HG02885 (cell line): ENCODE data around the gene TNFAIP3.
A peak's percentile ranks its signal among the peaks of the same experiment; 100 is the strongest.
"Not testable (repeated sequence)": the region's sequence is repeated elsewhere in the genome, so short reads cannot be mapped to it uniquely, and the experiment has no call there.

Experiments used
- ATAC-seq: cut with Tn5 transposase; IDR thresholded peaks from one replicate; pipeline ENCODE4 v1.9.1; 2021; ENCODE audit warnings: mild to moderate bottlenecking; ENCODE audit not compliant: unreplicated experiment, poor library complexity

Gene TNFAIP3

DNA sequence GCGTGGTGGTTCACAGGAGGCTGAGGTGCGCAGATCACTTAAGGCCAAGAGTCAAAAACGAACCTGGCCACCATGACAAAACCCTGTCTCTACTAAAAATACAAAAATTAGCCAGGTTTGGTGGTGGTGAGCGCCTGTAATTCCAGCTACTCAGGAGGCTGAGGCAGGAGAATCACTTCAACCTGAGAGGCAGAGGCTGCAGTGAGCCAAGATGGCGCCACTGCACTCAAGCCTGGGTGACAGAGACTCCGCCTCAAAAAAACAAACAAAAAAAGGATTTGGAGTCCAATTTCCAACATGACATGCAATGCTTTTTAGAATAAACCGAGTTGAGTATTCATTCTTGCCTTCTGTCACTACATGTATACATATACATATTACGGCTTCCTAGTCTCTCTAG lies 27.3 kb downstream of the TNFAIP3 start:
- ATAC-seq, result not testable (repeated sequence)

DNA sequence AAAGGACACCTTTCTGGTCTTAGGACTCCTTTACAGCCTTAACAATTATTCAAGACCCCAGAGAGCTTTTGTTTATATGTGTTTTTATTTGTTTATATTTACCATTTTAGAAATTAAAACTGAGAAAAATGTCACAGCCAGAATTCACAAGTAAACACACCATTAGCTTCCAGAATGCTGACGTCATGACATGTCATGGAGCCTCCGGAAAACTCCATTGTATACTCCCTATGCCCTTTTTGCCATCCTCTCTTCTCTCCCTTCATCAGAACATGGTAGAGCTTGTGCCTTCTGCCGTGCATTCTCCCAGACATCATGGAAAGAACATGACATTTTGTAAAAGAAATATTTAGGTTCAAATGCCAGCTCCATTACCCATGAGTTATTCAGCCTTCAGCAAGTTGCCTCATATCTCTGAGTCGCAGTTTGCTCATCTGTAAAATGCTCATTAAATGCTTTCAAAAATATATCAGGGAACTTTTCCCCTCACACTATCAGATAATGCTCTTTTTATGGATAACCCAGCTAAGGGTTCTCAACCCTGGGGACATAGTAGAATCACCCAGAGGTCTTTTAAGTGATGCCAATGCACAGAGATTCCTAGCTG lies 27.8 kb downstream of the TNFAIP3 start:
- ATAC-seq, result no peak

DNA sequence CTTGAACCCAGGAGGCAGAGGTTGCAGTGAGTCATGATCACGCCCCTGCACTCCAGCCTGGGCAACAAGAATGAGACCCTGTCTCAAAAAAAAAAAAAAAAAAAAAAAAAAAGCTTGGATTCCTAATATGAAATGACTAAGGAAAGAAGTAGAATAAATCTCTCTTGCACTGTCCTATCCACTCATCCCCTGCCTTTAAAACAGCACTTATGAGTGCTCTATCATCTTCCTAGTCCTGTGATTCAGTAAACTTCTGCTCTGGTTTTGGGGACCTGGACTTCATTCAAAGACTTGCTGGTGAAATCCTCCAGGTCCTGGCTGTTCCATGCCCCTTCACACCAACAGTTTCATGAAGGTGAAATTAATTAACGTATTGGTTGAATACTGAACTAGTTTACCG lies 29.6 kb downstream of the TNFAIP3 start:
- no peak for ATAC-seq

DNA sequence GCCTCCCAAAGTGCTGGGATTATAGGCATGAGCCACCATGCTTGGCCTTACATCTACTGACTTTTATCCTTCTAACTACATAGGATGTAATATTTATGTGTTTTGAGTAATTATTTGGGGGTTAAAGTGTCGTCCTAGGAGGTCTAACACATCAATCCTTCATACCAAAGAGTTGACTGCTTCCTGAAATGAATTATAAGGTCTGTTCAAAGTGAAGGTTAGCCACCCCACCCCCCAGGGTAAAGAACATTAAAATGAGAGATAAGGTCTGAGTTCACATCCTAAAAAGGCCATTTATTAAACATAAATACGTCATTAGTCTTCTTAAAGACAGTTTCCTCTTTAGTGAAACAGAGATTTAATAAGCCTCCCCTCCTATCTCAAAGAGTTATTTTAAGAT lies 33.8 kb downstream of the TNFAIP3 start:
- no peak for ATAC-seq

DNA sequence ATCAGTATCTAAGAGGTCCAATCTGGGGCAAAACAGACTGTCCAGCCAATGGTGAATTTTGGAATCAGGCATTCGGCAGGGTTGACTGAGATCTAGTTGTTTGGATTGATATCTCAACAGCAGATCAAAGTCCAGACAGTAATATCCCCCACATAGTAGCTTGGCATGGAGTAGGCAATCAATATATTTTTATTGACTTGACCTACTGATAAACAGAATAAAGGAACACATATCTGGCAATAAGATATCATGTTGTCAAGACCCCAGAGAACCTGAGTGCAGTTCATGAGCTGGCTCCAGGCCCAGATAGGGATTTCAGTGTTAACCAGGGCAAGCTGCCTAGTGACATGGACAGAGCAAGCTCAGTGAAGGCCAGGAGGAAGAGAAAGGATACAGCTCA lies 34.4 kb downstream of the TNFAIP3 start:
- no peak for ATAC-seq

DNA sequence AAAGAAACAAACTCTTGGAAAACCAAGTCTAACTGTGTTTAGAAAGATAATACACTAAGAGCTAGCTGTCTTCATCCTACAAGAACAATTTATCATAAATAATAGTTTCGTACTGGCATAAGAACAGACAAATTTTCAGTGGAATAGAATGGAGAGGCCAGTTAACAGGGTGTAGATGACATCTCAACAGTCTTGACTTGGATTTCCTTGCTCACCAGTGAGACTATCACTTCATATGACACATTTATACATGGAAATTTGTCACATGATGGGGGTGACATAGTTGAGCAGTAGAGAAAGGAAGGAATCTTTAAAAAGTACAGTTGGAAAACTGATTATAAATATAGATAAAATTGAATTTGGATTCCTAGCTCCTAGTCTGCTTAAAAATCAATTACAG lies 35.6 kb downstream of the TNFAIP3 start:
- no peak for ATAC-seq

DNA sequence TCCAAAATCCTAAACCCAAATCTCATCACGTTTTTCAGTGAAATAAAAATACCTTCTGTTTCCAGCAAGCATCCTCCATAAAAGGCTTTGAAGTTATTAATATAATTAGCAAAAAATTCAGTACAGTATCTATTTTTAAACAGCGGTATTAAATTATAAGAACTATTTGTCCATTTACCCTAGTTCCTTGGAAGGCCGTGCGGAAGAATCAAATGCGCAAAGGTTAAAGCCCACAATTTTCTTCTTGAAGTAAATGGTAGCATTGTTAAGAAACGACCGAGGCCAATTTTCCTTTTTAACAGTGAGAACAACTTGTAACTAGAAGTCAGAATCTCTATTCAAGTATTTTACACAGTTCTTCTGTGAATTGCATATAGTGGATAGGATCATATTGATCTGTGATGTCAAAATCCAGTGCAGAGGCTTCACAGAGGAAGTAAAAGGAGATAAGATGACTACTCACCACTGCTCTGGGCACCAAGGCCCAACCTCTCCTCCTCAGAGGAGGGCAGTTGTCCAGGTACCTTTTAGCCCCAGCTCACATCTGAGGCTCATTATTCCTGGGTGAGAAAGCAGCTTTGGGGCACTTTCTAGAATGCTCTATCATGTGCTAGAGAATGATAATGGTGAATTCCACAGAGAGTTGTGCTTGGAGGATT lies 36.3 kb downstream of the TNFAIP3 start:
- ATAC-seq, result no peak

DNA sequence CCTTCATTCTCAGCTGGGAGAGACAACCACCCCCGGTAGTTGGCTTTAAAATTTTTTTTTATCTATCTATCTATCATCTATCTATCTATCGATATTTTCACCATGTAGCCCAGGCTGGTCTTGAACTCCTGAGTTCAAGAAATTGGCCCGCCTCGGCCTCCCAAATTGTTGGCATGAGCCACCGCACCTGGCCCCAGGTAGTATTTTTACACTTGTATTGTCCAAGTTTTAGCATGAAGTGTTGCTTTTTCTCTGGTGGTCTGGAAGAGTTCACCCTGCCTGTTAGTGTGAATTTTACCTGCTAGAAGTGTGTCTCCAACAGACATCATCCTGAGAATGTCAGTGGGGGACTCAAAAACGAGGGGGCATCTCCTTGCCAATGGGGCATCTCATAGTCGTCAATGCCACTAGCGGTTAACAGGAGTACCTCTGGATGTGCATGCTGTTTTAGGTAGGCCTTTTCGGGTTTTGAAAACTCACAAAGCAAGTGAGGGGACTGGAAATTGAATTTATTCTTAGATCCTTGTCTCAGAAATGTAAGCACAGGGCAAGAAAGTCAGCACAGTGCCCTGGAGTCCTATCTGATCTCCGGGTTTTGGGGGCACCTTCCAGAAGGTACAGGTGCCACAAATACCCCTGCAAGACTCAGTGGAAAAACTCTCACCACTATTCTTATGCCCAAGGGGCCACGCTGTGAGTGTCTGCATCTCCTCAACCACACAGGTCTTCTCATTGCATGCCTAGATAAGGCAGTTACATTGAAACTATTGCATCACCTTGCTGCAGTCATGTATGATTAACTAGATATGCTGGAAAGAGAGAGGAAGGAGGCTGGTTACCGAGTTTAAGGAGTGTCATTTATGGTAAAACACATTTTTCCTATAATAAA lies 37.1 kb downstream of the TNFAIP3 start:
- ATAC-seq, result peak; percentile 77

DNA sequence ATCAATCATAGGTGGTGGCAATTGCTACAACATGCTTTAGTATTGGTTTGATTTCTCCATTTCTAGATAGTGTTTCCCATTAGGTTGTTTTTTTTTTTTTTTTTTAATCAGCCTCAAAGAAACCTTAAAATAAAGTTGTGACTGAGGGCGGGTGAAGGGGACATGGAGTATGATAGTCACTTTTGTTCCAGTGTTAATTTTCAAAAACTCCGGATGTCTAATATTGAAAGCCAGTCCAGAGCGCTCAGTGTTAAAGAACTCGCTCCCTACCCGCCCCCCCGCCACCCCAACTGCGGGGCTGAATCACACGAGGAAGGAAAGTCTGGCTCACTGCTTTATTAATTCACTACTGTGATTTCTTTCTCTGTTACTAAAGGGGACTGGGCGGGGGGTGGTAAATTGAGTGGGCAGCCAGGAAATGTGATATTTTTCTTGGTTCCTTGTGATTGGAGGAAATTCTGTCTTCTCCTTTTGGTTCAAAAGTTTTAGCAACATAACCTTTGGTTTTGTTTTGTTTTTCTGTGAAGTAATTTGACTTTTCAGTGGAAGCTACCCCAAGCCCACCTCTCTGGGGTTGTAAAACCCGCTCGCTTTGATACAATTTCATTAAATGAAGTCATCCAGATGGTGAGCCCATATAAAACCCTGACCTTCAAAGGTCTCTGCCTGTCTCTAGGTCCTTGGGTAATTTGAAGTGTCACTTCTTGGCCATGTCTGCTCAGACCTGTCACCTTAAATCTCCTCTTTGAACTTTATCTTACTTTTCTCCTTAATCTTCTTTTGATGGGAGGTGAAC lies 38.0 kb downstream of the TNFAIP3 start:
- peak; percentile 48 for ATAC-seq

DNA sequence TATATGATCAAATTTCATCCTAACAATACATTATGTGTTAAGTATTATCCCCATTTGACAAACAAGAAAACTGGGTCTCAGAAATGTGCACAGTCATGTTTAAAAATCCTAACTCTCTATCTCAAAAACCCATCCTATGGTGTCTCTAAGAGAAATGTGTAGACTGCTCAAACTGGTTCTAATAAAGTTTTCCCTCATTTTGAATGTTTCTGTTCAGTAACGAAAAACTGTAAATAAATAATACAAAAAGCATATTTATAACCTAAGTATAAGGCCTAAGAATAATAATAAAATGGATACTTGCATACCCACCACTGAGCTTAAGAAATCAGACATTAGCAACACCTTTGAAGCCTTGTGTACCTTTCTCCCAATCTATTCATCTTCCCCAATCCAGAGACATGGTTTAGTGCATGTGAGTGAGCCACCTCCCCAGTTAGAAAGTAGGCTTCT lies 39.0 kb downstream of the TNFAIP3 start:
- no peak for ATAC-seq

DNA sequence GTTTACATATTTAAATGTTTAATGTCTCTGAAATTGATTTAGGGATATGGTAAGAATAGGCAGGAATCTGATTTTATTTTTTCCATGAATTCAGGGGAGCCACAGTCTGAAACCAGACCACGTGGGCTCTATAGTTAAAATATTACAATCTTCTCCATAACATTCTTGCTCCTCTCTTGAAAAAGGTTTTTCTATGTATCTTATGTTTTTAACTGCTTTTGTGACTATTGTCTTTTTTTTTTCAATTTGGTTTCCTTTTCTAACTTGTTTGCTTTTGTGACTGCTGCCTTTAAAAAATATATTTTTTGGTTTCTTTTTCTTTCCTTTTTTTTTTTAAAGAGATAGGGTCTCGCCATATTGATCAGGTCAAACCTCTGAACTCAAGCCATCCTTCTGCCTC lies 40.1 kb downstream of the TNFAIP3 start:
- no peak for ATAC-seq

DNA sequence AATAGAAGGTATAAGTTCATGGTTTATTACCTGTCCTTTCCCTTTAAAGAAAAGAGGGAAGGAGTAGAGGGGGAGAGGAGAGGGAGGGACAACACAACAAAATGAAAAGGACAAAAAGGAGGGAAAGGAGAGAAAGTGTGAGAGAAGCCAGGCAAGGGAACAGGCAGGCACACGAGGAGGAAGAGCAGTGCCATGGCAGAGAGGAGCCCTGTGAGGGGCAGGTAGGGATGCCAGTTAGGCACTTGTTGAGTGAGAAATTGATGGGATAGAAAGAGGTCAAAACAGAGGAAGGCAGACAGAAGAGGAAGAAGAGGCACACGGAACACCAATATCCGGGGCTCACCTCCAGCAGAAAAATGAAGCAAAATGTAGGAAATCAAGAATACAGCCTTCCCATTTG lies 42.5 kb downstream of the TNFAIP3 start:
- ATAC-seq, result no peak

DNA sequence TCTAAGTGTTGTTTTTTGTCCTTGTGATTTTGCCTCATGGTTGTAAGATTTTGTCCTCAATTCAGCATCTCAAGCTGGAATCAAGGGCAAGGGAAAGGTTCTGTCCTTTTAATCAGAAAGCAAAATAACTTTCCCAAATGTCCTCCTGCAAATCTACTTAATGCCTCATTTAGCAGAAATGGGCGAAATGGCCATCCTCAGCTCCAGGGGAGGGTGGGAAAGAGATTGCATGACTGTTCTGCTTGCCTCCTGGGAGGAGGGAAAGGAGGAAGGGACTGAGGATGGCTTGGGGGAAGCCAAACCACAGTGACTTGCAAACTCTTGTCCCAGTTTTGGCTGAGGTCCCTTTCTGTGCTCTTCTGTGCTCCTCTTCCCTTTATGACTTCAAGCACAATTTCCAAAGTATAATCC lies 43.4 kb downstream of the TNFAIP3 start:
- ATAC-seq, result no peak

DNA sequence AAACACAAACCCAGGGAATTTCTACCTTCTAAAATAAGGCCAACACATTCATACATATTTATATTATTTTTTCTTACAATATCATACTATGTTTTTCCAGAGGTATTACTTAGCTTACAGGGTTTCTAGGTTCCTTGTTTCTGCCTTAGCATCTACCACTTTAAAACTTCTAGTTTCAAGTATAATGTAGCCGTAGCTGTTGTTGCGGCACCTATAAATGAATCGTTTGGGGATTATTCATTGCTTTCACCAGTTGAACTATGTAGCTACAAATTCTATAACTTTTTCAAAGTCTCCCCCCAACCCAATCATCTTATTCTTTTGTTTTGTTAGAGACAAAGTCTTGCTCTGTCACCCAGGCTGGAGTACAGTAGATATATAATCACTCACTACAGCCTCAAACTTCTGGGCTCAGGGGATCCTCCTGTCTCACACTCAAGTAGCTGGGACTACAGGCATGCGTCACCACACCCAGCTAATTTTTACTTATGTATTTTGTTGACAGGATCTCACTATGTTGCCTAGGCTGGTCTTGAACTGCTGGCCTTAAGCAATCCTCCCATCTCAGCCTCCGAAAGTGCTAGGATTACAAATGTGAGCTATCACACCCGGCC lies 43.9 kb downstream of the TNFAIP3 start:
- ATAC-seq, result no peak

DNA sequence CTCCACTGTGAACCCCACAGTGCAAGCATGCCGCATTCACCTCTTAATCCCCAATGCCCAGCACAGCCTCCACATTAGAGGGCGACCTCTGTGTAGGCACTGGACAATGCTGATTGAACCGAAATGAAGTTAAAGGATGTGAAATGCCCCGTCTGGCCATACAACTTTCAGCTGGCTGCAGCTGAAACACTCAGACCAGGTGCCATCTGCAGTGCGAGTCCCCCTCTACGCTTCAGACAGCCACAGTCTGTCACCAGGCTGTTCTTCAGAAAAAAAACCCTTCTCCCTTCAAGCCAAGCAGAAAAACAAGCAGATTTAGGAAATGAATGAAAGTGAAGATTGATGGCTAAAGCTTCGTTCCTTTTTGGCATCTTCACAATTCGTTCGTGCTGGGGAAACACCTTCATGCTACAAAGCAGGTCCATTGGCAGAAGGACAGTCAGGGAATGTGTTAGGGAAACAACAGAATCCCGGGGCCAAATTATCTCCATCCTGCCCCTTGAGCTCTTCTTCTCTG lies 44.7 kb downstream of the TNFAIP3 start:
- ATAC-seq, result peak; percentile 47

DNA sequence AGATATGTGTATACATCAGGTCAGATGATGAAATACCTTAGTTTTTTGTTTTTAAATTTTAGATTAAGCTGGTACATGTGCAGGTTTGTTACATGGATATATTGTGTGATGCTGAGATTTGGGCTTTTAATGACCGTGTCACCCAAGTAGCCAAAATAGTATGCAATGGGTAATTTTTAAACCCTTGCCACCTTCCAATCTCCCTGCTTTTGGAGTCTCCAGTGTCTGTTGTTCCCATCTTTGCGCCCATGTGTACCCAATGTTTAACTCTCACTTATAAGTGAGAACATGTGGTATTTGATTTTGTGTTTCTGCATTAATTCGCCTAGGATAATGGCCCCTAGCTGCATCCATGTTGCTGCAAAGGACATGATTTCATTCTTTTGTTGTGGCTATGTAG lies 45.8 kb downstream of the TNFAIP3 start:
- no peak for ATAC-seq

DNA sequence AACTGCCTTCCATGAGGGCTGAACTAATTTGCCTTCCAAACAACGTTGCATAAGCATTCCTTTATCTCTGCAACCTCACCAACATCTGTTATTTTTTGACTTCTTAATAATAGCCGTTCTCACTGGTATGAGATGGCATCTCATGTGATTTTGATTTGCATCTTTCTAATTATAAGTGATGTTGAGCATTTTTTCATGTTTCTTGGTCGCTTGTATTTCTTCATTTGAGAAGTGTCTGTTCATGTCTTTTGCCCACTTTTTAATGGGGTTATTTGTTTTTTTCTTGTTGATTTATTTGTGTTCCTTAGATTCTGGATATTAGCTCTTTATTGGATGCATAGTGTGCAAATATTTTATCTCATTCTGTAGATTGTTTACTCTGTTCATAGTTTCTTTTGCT lies 46.4 kb downstream of the TNFAIP3 start:
- no peak for ATAC-seq

DNA sequence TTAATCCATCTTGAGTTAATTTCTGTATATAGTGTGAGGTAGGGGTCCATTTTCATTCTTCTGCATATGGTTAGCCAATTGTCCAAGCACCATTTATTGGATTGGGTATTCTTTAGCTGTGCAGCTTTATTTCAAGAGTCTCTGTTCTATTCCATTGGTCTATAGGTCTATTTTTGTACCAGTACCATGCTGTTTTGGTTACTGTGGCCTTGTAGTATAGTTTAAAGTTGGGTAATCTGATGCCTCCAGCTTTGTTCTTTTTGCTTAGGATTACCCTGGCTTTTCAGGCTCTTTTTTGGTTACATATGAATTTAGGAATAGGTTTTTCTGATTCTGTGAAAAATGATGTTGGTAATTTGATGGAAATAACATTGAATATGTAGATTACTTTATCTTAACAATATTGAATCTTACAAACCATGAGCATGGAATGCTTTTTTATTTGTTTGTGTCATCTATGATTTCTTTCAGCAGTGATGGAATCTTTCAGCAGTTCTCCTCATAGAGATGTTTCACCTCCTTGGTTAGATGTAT lies 47.0 kb downstream of the TNFAIP3 start:
- ATAC-seq, result no peak

DNA sequence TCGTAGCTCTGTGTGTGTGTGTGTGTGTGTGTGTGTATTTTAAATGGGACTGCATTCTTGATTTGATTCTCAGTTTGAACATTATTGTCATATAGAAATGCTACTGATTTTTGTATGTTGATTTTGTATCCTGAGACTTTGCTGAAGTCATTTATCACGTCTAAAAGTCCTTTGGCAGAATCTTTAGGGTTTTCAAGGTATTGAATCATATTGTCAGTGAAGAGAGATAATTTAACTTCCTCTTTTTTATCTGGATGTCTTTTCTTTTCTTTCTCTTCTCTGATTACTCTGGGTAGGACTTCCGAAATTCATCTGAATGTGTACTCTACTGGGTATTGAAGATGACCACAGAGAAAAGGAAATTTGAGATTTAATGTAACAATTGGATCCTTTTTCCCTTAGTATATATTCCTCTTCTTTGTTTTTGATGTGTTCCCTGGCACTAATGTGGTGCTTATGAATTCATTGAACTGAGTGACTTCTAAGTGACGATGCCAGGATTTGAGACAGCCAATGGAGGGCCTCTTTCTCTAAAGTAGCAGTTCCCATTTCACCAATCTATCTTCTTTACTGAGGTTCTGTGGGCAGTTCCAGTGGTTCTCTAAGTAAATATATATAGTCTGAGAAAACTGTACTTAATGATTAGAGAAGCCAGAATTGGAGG lies 47.6 kb downstream of the TNFAIP3 start:
- ATAC-seq, result no peak
